GM12878 (cell line): ENCODE data around the gene TMEM41B. TPM values are rescaled to one million over a fixed set of nuclear protein-coding genes. Genes with fewer than 3 reads are reported as not detected.
A peak's percentile ranks its signal among the peaks of the same experiment; 100 is the strongest.

Experiments
- ATAC-seq: fragments of 200-7000 bp; cut with Tn5 transposase; 3 replicates; pipeline ENCODE4 v1.9.1; 2020; ENCODE audit warnings: mild to moderate bottlenecking, moderate library complexity
- BruUV-seq: library from RNA; stranded (reverse); fragments of 400-500 nt; replicated peaks from 2 replicates; lab custom pipeline; 2021; lab: Mats Ljungman, UMichigan
- CTCF ChIA-PET: fragments of 300-600 bp; sonication (Branson Sonifier 250); formaldehyde crosslinking; extraction: SDS; loops from one replicate; lab custom pipeline; 2021; ENCODE audit warnings: inconsistent platforms; lab: Yijun Ruan, JAX
- POLR2A ChIA-PET: fragments of 350-600 bp; formaldehyde crosslinking; extraction: SDS; loops from one replicate; lab custom pipeline; 2021; ENCODE audit warnings: inconsistent platforms; lab: Charles Lee
- RAD21 ChIA-PET: fragments of 300-600 bp; sonication (Branson Sonifier 250); formaldehyde crosslinking; loops from one replicate; lab custom pipeline; 2023; ENCODE audit warnings: antibody characterized with exemption; ENCODE audit not compliant: unreplicated experiment; lab: Charles Lee
- SMC1A ChIA-PET: fragments of 300-600 bp; sonication (Branson Sonifier 250); formaldehyde crosslinking; loops from one replicate; lab custom pipeline; 2023; ENCODE audit not compliant: unreplicated experiment, uncharacterized antibody; lab: Charles Lee
- DNase-seq: peaks from one replicate; pipeline ENCODE4 v3.0.0-alpha.2; 2011; ENCODE audit warnings: low read depth, low spot score
- FAIRE-seq: peaks from 3 replicates; lab custom pipeline; 2011; peaks lifted over from hg19 to GRCh38; lab: Jason Lieb, UNC
- H2AFZ ChIP-seq: 2 replicates; pipeline ENCODE4 v1.6.0; 2011; ENCODE audit warnings: low read depth, low read length, control low read depth; ENCODE audit not compliant: control insufficient read depth
- H3K27ac ChIP-seq: 2 replicates; pipeline ENCODE4 v1.5.1; 2011; ENCODE audit warnings: control low read depth; ENCODE audit not compliant: control insufficient read depth, insufficient read depth
- H3K27me3 ChIP-seq, 2 experiments: replicated peaks in 1 of 2; 2 replicates each; pipeline versions ENCODE4 v1.6.0 to v1.6.1; 2011; ENCODE audit warnings: low read length in 1 of 2; ENCODE audit not compliant: control insufficient read depth in 2 of 2, insufficient read depth in 2 of 2
- H3K36me3 ChIP-seq, 2 experiments: 2 replicates each; pipeline ENCODE4 v1.5.1; 2011; ENCODE audit warnings: low read length in 1 of 2; ENCODE audit not compliant: control insufficient read depth in 2 of 2, insufficient read depth in 2 of 2
- H3K4me1 ChIP-seq: 2 replicates; pipeline ENCODE4 v1.6.1; 2011; ENCODE audit warnings: mild to moderate bottlenecking, low read length, moderate library complexity, mixed read lengths; ENCODE audit not compliant: control insufficient read depth, insufficient read depth
- H3K4me2 ChIP-seq: 2 replicates; pipeline ENCODE4 v1.6.0; 2011; ENCODE audit warnings: control low read depth; ENCODE audit not compliant: control insufficient read depth, insufficient read depth
- H3K4me3 ChIP-seq: fragments of 200-600 bp; sonication (generic); 2 replicates; pipeline ENCODE4 v1.5.1; 2016
- H3K79me2 ChIP-seq: 2 replicates; pipeline ENCODE4 v1.6.0; 2011; ENCODE audit warnings: low read length; ENCODE audit not compliant: control insufficient read depth, insufficient read depth
- H3K9ac ChIP-seq: 2 replicates; pipeline ENCODE4 v1.8.0; 2011; ENCODE audit warnings: low read length, control low read depth, mixed read lengths; ENCODE audit not compliant: control insufficient read depth, insufficient read depth
- H3K9me3 ChIP-seq: replicated peaks from 3 replicates; pipeline ENCODE4 v1.5.1; 2011; ENCODE audit warnings: mild to moderate bottlenecking, low read length; ENCODE audit not compliant: control insufficient read depth, insufficient read depth
- H4K20me1 ChIP-seq: 2 replicates; pipeline ENCODE4 v1.6.0; 2011; ENCODE audit not compliant: control insufficient read depth, insufficient read depth
- CHD1 ChIP-seq: IDR thresholded peaks from 2 replicates; pipeline ENCODE4 v1.6.1; 2012; ENCODE audit warnings: low read depth, low read length, improper control_type of control experiment
- CREM ChIP-seq: IDR thresholded peaks from 2 replicates; pipeline ENCODE4 v1.6.1; 2014; ENCODE audit warnings: antibody characterized with exemption, low read depth
- EP300 ChIP-seq, 2 experiments: fragments of 150-350 bp in 1 of 2; IDR thresholded peaks; 2 replicates each; pipeline ENCODE4 v1.6.1; 2011 to 2012; ENCODE audit warnings: low read depth in 2 of 2, low read length in 2 of 2, borderline replicate concordance in 1 of 2, improper control_type of control experiment in 1 of 2, inconsistent platforms in 1 of 2; ENCODE audit not compliant: control insufficient read depth in 1 of 2
- EZH2 ChIP-seq: IDR thresholded peaks from 2 replicates; pipeline ENCODE4 v1.6.1; 2012; ENCODE audit warnings: low read depth, mild to moderate bottlenecking, control low read depth, inconsistent platforms, low read length, borderline replicate concordance; ENCODE audit not compliant: control insufficient read depth
- IRF4 ChIP-seq: IDR thresholded peaks from 2 replicates; pipeline ENCODE4 v1.6.1; 2011; ENCODE audit warnings: low read depth, low read length
- JUND ChIP-seq: IDR thresholded peaks from 2 replicates; pipeline ENCODE4 v1.6.1; 2012; ENCODE audit warnings: low read depth, mild to moderate bottlenecking, low read length, improper control_type of control experiment, moderate library complexity
- MAX ChIP-seq: IDR thresholded peaks from 2 replicates; pipeline ENCODE4 v1.6.1; 2012; ENCODE audit warnings: low read depth, low read length, improper control_type of control experiment
- MTA2 ChIP-seq: fragments of 450-650 bp; IDR thresholded peaks from 2 replicates; pipeline ENCODE4 v1.6.1; 2016; ENCODE audit warnings: low read depth, mild to moderate bottlenecking, moderate library complexity
- NFIC ChIP-seq: IDR thresholded peaks from 2 replicates; pipeline ENCODE4 v1.6.1; 2012; ENCODE audit warnings: low read depth, mild to moderate bottlenecking, inconsistent platforms, low read length, moderate library complexity
- POLR2A ChIP-seq: IDR thresholded peaks from 2 replicates; pipeline ENCODE4 v1.6.1; 2011; ENCODE audit warnings: low read depth, mild to moderate bottlenecking, low read length
- RBBP5 ChIP-seq: fragments of 200-600 bp; sonication (generic); conservative IDR thresholded peaks from 2 replicates; pipeline ENCODE4 v1.6.1; 2016
- RFX5 ChIP-seq: IDR thresholded peaks from 2 replicates; pipeline ENCODE4 v1.6.1; 2011; ENCODE audit warnings: low read depth, low read length, improper control_type of control experiment
- SMAD5 ChIP-seq: IDR thresholded peaks from 2 replicates; pipeline ENCODE4 v1.6.1; 2016; ENCODE audit warnings: antibody characterized with exemption, low read depth
- SPI1 ChIP-seq: IDR thresholded peaks from 2 replicates; pipeline ENCODE4 v1.6.1; 2011; ENCODE audit warnings: low read depth, mild to moderate bottlenecking, low read length, moderate library complexity, borderline replicate concordance; ENCODE audit not compliant: insufficient read depth
- SUZ12 ChIP-seq: fragments of 200-600 bp; sonication (generic); IDR thresholded peaks from one replicate; pipeline ENCODE4 v1.6.1; 2018; ENCODE audit warnings: antibody characterized with exemption, mild to moderate bottlenecking; ENCODE audit not compliant: unreplicated experiment
- TCF12 ChIP-seq: IDR thresholded peaks from 2 replicates; pipeline ENCODE4 v1.6.1; 2011; ENCODE audit warnings: low read depth, mild to moderate bottlenecking, low read length
- whole genome bisulfite sequencing: methylation state at CpG from one replicate; pipeline ENCODE4 v1.1.6; 2016; ENCODE audit warnings: low lambda C conversion rate; ENCODE audit not compliant: insufficient replicate concordance, insufficient coverage; ENCODE audit errors: missing lambda C conversion rate; 5-methylcytosine and 5-hydroxymethylcytosine counted together
- in situ Hi-C: fragments of 300-500 bp; cut with MboI; formaldehyde crosslinking; loops from 9 replicates; pipeline ENCODE4 v1.14.3; 2018; ENCODE audit warnings: mixed read lengths
- intact Hi-C: fragments of 100-400 bp; cut with micrococcal nuclease; formaldehyde crosslinking; loops from one replicate; pipeline ENCODE4 v1.14.2; 2022; ENCODE audit not compliant: unreplicated experiment
- polyA plus RNA-seq, 11 experiments: library from polyadenylated mRNA; depleted of rRNA in 4 of 11; unstranded in 6 of 11; stranded (reverse) in 5 of 11; fragments of >200 nt; fragmentation: Nextera tagmentation in 4 of 11; fragmentation: Illumina TruSeq in 1 of 11; extraction: Ambion mirVana in 4 of 11; extraction: Trizol in 1 of 11; gene quantifications; 1 replicate in 1 of 11; 2 replicates in 10 of 11; pipeline versions ENCODE4 v1.2.1 to v1.2.3, GENCODE V29; 2011 to 2016; ENCODE audit warnings: inconsistent platforms in 2 of 11, missing spikeins in 2 of 11, low read depth in 1 of 11
- total RNA-seq, 4 experiments: library from RNA; depleted of rRNA in 3 of 4; stranded (reverse); fragments of >200 nt in 3 of 4; fragmentation: Illumina TruSeq in 1 of 4; extraction: Trizol in 1 of 4; gene quantifications; 2 replicates each; pipeline versions ENCODE4 v1.2.1 to v1.2.3, GENCODE V29; 2013 to 2021
- TF ChIP-seq, protein P1 (sequence below): fragments of 450-650 bp; IDR thresholded peaks from 2 replicates; pipeline ENCODE4 v1.6.1; 2014; ENCODE audit warnings: mild to moderate bottlenecking
- TF ChIP-seq, protein P2 (sequence below): IDR thresholded peaks from 2 replicates; pipeline ENCODE4 v1.6.1; 2011; ENCODE audit warnings: low read depth, mild to moderate bottlenecking, low read length, moderate library complexity, borderline replicate concordance; ENCODE audit errors: extremely low read depth

TMEM41B gene
- total and polyA plus RNA-seq, 10 of the 15 experiments (the other 5 are each of a cell fraction or from before 2014, with no cell fraction given): 8.0 to 31.0 (median 20.5) TPM

GRCh38 chr11:9362393-9362863 lies 48.0 kb upstream of the TMEM41B start:
- in situ Hi-C loops: no loop called here
- H3K27me3 ChIP-seq: no peaks in the 10 kb centered on the region
- ATAC-seq (no peak), FAIRE-seq (no peak), DNase-seq (no peak)
- TF ChIP-seq SPI1 (no peak), RFX5 (no peak), EP300 (IDR thresholded peaks at IDR 0.05; ENCODE audit: borderline replicate concordance in 1 of 2, control insufficient read depth in 1 of 2, low read depth in 2 of 2, low read length in 2 of 2) (no peak), JUND (no peak), POLR2A (no peak), CHD1 (no peak), SMAD5 (no peak), RBBP5 (no peak), TCF12 (no peak), CREM (no peak), MAX (no peak), SUZ12 (no peak), MTA2 (no peak), EZH2 (no peak), NFIC (no peak), IRF4 (no peak)
- TF ChIP-seq, protein P1, sequence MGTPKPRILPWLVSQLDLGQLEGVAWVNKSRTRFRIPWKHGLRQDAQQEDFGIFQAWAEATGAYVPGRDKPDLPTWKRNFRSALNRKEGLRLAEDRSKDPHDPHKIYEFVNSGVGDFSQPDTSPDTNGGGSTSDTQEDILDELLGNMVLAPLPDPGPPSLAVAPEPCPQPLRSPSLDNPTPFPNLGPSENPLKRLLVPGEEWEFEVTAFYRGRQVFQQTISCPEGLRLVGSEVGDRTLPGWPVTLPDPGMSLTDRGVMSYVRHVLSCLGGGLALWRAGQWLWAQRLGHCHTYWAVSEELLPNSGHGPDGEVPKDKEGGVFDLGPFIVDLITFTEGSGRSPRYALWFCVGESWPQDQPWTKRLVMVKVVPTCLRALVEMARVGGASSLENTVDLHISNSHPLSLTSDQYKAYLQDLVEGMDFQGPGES: no peak
- TF ChIP-seq, protein P2, sequence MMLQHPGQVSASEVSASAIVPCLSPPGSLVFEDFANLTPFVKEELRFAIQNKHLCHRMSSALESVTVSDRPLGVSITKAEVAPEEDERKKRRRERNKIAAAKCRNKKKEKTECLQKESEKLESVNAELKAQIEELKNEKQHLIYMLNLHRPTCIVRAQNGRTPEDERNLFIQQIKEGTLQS: no peak
- POLR2A ChIA-PET: interaction anchor here (0.8 to 1.1 kb wide), 3 partner anchors 22 to 41 kb away, joined by 3 read pairs; partner anchors contain the start of gene IPO7
- H3K4me2 ChIP-seq: no peak overlapping the region
- no peaks in the 10 kb centered on the region for H4K20me1 ChIP-seq
- H3K9ac ChIP-seq: no peak overlapping the region
- SMC1A ChIA-PET: interaction anchor here (0.6 to 0.9 kb wide), 2 partner anchors 200 to 361 kb away, joined by 3 read pairs; no protein-coding TSS in a partner anchor
- H3K4me1 ChIP-seq: no peaks in the 10 kb centered on the region
- no peak overlapping the region for H3K27ac ChIP-seq
- no peaks in the 10 kb centered on the region for H3K36me3 ChIP-seq
- BruUV-seq: no TSS peak
- peak overlapping the region; percentile 60 for H2AFZ ChIP-seq
- H3K4me3 ChIP-seq: no peak overlapping the region
- no peaks in the 10 kb centered on the region for H3K79me2 ChIP-seq
- H3K9me3 ChIP-seq: no peaks in the 10 kb centered on the region
- RAD21 ChIA-PET: no interaction called here
- WGBS: 53% methylated on average over 2 of the region's 2 CpGs
- CTCF ChIA-PET: interaction anchor here (0.9 to 1.2 kb wide), 3 partner anchors 49 to 225 kb away, joined by 3 to 5 read pairs (median 3); partner anchors contain the start of gene TMEM41B
- intact Hi-C loops: no loop called here
